GM19193 (cell line): ENCODE data around the gene BCOR.

ENCODE experiments used
- POLR2A ChIP-seq: IDR thresholded peaks from 4 replicates; pipeline ENCODE4 v1.6.1; 2011; ENCODE audit not compliant: insufficient read depth, insufficient read length; ENCODE audit errors: extremely low read depth

BCOR gene

GRCh38 chrX:40104985-40105834, 7.5 kb upstream of the BCOR start:
- peak; percentile 15 for TF ChIP-seq POLR2A

GRCh38 chrX:40104630-40104984, 6.8 kb upstream of the BCOR start:
- no peak for TF ChIP-seq POLR2A

GRCh38 chrX:40103565-40104323, 6.0 kb upstream of the BCOR start:
- TF ChIP-seq POLR2A = no peak

- no peak for TF ChIP-seq POLR2A
These were observed 4.9 kb upstream of the BCOR start for GRCh38 chrX:40102393-40103381.

GRCh38 chrX:40101430-40101802, 3.7 kb upstream of the BCOR start:
- no peak for TF ChIP-seq POLR2A

- TF ChIP-seq POLR2A = no peak
These were observed 3.0 kb upstream of the BCOR start for GRCh38 chrX:40100537-40101429.

GRCh38 chrX:40100141-40100536, 2.4 kb upstream of the BCOR start:
- TF ChIP-seq POLR2A = no peak

GRCh38 chrX:40099055-40099958, 1.5 kb upstream of the BCOR start:
- TF ChIP-seq POLR2A = peak; percentile 3

GRCh38 chrX:40098264-40099054, 701 bp upstream of the BCOR start:
- TF ChIP-seq POLR2A = peak; percentile 54

GRCh38 chrX:40097141-40097503, 636 bp downstream of the BCOR start:
- TF ChIP-seq POLR2A = no peak

GRCh38 chrX:40096395-40097091, 1.2 kb downstream of the BCOR start:
- TF ChIP-seq POLR2A = no peak

GRCh38 chrX:40095583-40096394, 2.0 kb downstream of the BCOR start:
- TF ChIP-seq POLR2A = no peak
